ENCODE data around the gene USP32.

Gene USP32

DNA sequence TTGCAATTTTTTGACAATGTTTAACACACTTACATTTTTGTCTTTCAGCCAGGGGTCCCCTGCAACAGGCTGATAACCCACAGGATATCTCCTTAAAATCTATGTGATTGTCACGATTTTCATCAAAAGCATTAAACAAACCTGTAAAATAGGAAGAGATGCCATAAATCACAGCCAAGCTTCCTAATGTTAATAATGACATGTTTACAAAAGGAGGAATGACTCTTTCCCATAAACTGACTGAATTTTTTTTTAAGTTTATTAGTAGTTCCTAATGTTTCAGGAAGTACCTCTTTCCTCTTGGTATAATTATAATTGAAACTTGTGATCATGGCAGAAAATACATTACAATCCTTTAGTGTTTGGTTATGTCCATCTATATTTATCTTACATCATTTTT, 122.5 kb downstream of the USP32 start:
- no peak for DNase-seq (ENCODE audit: low read depth)
- TF ChIP-seq, protein P1, sequence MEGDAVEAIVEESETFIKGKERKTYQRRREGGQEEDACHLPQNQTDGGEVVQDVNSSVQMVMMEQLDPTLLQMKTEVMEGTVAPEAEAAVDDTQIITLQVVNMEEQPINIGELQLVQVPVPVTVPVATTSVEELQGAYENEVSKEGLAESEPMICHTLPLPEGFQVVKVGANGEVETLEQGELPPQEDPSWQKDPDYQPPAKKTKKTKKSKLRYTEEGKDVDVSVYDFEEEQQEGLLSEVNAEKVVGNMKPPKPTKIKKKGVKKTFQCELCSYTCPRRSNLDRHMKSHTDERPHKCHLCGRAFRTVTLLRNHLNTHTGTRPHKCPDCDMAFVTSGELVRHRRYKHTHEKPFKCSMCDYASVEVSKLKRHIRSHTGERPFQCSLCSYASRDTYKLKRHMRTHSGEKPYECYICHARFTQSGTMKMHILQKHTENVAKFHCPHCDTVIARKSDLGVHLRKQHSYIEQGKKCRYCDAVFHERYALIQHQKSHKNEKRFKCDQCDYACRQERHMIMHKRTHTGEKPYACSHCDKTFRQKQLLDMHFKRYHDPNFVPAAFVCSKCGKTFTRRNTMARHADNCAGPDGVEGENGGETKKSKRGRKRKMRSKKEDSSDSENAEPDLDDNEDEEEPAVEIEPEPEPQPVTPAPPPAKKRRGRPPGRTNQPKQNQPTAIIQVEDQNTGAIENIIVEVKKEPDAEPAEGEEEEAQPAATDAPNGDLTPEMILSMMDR (IDR thresholded peaks at IDR 0.05; ENCODE audit: insufficient read depth, low read depth, low read length, missing control alignments) = no peak
- H3K4me3 ChIP-seq (ENCODE audit: low read length) = no peak overlapping the region

DNA sequence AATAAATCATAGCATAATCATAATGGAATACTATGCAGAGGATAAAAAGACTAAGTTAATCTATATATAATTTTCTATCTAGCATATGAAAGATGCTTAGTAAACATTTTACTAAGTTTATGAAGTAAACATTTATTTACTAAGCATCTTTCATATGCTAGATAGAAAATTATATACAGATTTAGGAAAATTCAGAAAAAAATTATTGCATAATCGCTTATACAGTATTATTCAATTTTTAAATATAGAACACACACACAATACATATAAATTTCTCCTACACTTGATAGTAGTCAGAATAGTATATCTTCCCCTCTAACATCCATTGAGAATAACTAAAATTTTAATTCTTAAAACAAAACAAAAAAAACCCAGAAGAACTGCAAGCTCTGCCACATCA, 131.4 kb downstream of the USP32 start:
- TF ChIP-seq, protein P1 (IDR thresholded peaks at IDR 0.05; ENCODE audit: insufficient read depth, low read depth, low read length, missing control alignments) = no peak
- H3K4me3 ChIP-seq (ENCODE audit: low read length) = no peak overlapping the region
- DNase-seq (ENCODE audit: low read depth) = no peak

DNA sequence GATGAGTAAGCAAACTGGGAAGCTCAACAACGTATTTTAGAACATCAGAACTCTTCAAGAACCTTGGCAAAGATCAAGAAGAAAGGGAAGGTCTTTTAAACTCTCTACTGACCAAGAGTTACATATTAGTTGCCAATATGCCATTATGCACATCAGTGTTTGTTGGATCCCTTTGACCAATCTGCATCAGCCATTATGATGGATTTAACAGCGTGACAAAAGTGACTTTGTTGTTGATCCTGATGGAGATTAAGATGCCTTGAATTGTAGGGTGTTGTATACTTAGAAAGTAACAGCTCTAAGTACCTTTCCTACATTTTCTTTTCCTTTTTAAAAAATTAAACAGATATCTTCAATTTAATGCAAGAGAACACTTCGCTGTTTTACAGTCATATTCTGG, 133.6 kb downstream of the USP32 start:
- TF ChIP-seq, protein P1 (IDR thresholded peaks at IDR 0.05; ENCODE audit: insufficient read depth, low read depth, low read length, missing control alignments) = no peak
- no peak overlapping the region for H3K4me3 ChIP-seq (ENCODE audit: low read length)
- no peak for DNase-seq (ENCODE audit: low read depth)

DNA sequence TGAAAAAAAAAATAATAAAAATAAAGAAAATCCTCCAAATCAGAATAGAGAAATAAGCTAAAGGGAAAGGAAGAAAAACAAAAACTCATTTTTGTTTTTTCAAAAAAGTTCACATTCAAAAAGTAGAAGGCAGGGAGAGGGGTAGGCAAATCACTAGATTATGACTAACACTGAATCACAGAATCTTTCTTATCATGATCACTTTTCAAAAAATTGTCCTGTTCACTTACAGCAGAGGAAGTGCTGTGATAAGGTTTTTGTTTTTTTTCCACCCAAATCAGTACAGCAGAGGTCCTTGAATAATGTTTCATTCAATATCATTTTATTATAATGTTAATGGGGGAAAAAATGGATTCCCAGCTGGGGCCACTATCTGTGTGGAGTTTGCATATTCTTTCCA, 135.8 kb downstream of the USP32 start:
- no peak for DNase-seq (ENCODE audit: low read depth)
- TF ChIP-seq, protein P1 (IDR thresholded peaks at IDR 0.05; ENCODE audit: insufficient read depth, low read depth, low read length, missing control alignments) = no peak
- H3K4me3 ChIP-seq (ENCODE audit: low read length) = no peak overlapping the region

DNA sequence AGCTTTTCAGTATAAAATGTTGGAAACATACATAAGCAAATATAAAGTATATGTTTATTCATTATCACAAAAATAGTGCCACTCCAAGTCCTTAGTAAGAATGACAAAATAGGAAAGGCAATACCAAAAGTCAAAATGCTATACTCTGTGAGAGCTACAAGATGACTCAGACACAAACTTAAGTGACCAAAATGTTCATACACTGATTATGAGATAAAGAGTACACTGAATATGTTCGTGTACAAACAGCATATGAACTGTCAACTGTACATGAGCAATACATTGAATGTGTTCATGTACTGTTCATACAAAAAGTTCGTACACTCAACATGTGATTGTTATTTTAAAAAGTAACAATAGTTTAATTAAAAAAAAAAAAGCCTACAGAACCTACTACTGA, 138.9 kb downstream of the USP32 start:
- no peak for DNase-seq (ENCODE audit: low read depth)
- H3K4me3 ChIP-seq (ENCODE audit: low read length) = no peak overlapping the region
- TF ChIP-seq, protein P1 (IDR thresholded peaks at IDR 0.05; ENCODE audit: insufficient read depth, low read depth, low read length, missing control alignments) = no peak

DNA sequence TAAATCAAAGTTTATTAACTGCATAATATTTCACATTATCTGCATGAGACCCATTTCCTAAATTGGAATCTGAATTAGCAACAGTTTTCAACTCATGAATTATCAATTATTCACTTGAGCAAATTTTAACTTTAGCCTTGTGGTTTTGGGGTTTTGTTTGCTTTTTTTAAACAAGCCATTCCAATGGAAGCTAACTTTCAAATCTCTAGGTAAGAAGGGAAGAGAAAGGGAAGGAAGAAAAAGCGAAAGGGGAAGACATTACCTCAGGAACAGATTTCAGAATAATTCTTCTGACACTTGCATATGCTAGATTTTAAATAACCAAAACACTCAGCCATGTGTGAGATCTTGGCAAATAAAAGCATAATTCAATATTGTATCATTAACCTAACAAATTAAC, 139.5 kb downstream of the USP32 start:
- DNase-seq (ENCODE audit: low read depth) = no peak
- no peak overlapping the region for H3K4me3 ChIP-seq (ENCODE audit: low read length)
- TF ChIP-seq, protein P1 (IDR thresholded peaks at IDR 0.05; ENCODE audit: insufficient read depth, low read depth, low read length, missing control alignments) = no peak

DNA sequence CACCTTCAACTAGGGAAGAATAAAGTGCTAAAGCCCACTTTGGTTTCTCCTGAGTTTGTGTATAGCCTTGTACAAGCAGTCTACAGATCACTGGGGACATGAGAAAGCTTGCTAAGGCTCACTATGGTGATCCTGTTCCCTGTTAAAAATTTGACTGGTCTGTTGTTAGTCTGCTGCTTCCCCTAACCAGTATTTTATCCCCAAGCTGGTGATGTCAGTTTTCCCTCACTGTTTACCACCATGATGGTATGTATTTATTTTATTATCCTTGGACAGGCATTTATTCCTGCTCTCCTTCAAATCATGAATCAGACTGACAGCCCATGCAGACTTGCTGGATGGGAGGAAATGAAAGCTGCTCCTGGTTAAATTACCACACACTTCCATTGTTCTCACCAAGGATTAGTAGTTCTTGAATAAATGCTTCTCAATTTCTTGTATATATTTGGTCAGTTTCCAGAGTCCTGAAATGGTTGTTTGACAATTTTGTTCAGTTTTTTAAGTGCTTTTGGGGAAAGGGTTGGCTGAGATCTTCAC, 142.6 kb downstream of the USP32 start:
- no peak for DNase-seq (ENCODE audit: low read depth)
- no peak overlapping the region for H3K4me3 ChIP-seq (ENCODE audit: low read length)
- TF ChIP-seq, protein P1 (IDR thresholded peaks at IDR 0.05; ENCODE audit: insufficient read depth, low read depth, low read length, missing control alignments) = no peak
